HepG2 (cell line): ENCODE measurements around the gene CDCP2. TPM values are rescaled to one million over a fixed set of nuclear protein-coding genes. Genes with fewer than 3 reads are reported as not detected.

Experiments
- BCL6 ChIP-seq: IDR thresholded peaks from 2 replicates; pipeline ENCODE4 v1.6.1; 2016; ENCODE audit warnings: missing genetic modification reagents, missing compliant biosample characterization
- HDAC6 ChIP-seq: fragments of 200-600 bp; sonication (generic); IDR thresholded peaks from 2 replicates; pipeline ENCODE4 v1.7.0; 2017; ENCODE audit warnings: mild to moderate bottlenecking, antibody characterized with exemption, low read length, low read depth
- KDM4B ChIP-seq: sonication (generic); formaldehyde crosslinking; IDR thresholded peaks from 2 replicates; pipeline ENCODE4 v1.4.0; 2020; ENCODE audit warnings: missing genetic modification reagents
- MATR3 ChIP-seq: sonication (generic); formaldehyde crosslinking; IDR thresholded peaks from 2 replicates; pipeline ENCODE4 v1.4.0; 2020; ENCODE audit warnings: missing genetic modification reagents
- MTA3 ChIP-seq: sonication (generic); formaldehyde crosslinking; IDR thresholded peaks from 2 replicates; pipeline ENCODE4 v1.4.0; 2020; ENCODE audit warnings: missing genetic modification reagents
- RFXANK ChIP-seq: IDR thresholded peaks from 2 replicates; pipeline ENCODE4 v1.6.1; 2016
- SAP130 ChIP-seq: IDR thresholded peaks from 2 replicates; pipeline ENCODE4 v1.6.1; 2016; ENCODE audit warnings: low read depth
- YEATS4 ChIP-seq: sonication (generic); formaldehyde crosslinking; IDR thresholded peaks from 2 replicates; pipeline ENCODE4 v1.4.0; 2020; ENCODE audit warnings: missing genetic modification reagents, borderline replicate concordance
- ZBTB7B ChIP-seq: sonication (generic); formaldehyde crosslinking; IDR thresholded peaks from 2 replicates; pipeline ENCODE4 v1.4.0; 2020; ENCODE audit warnings: missing genetic modification reagents
- ZNF10 ChIP-seq: sonication (generic); formaldehyde crosslinking; IDR thresholded peaks from 2 replicates; pipeline ENCODE4 v1.4.0; 2020; ENCODE audit warnings: mild to moderate bottlenecking, low read depth, missing genetic modification reagents, borderline replicate concordance
- ZNF260 ChIP-seq: sonication (generic); formaldehyde crosslinking; IDR thresholded peaks from 2 replicates; pipeline ENCODE4 v1.4.0; 2020; ENCODE audit warnings: missing genetic modification reagents, low read depth, mild to moderate bottlenecking, borderline replicate concordance
- ZNF589 ChIP-seq: sonication (generic); formaldehyde crosslinking; conservative IDR thresholded peaks from 2 replicates; pipeline ENCODE4 v1.8.0; 2022; ENCODE audit warnings: mild to moderate bottlenecking, moderate library complexity, missing genetic modification reagents
- ZNF747 ChIP-seq: sonication (generic); formaldehyde crosslinking; IDR thresholded peaks from 2 replicates; pipeline ENCODE4 v1.8.1; 2023; ENCODE audit warnings: missing genetic modification reagents, mild to moderate bottlenecking, borderline replicate concordance
- ZNF777 ChIP-seq: sonication (generic); formaldehyde crosslinking; IDR thresholded peaks from 2 replicates; pipeline ENCODE4 v1.4.0; 2020; ENCODE audit warnings: missing genetic modification reagents
- polyA plus RNA-seq, 8 experiments: library from polyadenylated mRNA; depleted of rRNA in 3 of 8; stranded (reverse) in 7 of 8; unstranded in 1 of 8; fragments of >200 nt; fragmentation: Illumina TruSeq in 4 of 8; extraction: Trizol in 4 of 8; gene quantifications; 2 replicates each; pipeline versions ENCODE4 v1.2.1 to v1.2.3, GENCODE V29; 2011 to 2016; ENCODE audit warnings: low read depth in 4 of 8, missing spikeins in 1 of 8, mixed read lengths in 1 of 8; ENCODE audit not compliant: insufficient read depth in 1 of 8
- total RNA-seq, 5 experiments: library from RNA; depleted of rRNA; stranded (reverse); fragments of >200 nt; fragmentation: Illumina TruSeq; extraction: Trizol; gene quantifications; 2 replicates each; pipeline ENCODE4 v1.2.3, GENCODE V29; 2016; ENCODE audit warnings: low read depth in 1 of 5
- TF ChIP-seq, protein P1 (sequence below): sonication (generic); formaldehyde crosslinking; IDR thresholded peaks from 2 replicates; pipeline ENCODE4 v1.4.0; 2020; ENCODE audit warnings: missing genetic modification reagents
- TF ChIP-seq, protein P2 (sequence below): sonication (generic); formaldehyde crosslinking; conservative IDR thresholded peaks from 2 replicates; pipeline ENCODE4 v1.4.0; 2020; ENCODE audit warnings: missing genetic modification reagents
- TF ChIP-seq, protein P3 (sequence below): sonication (generic); formaldehyde crosslinking; IDR thresholded peaks from 2 replicates; pipeline ENCODE4 v1.8.0; 2022; ENCODE audit warnings: low read depth, missing genetic modification reagents
- TF ChIP-seq, protein P4 (sequence below): IDR thresholded peaks from 2 replicates; pipeline ENCODE4 v1.6.1; 2016; ENCODE audit warnings: low read depth, control low read depth
- TF ChIP-seq, protein P5 (sequence below): sonication (generic); formaldehyde crosslinking; IDR thresholded peaks from 2 replicates; pipeline ENCODE4 v1.5.0; 2020; ENCODE audit warnings: missing genetic modification reagents

The CDCP2 gene
- total and polyA plus RNA-seq, 2 of the 13 experiments (the other 11 are each of a cell fraction or from before 2014, with no cell fraction given), result not detected

DNA sequence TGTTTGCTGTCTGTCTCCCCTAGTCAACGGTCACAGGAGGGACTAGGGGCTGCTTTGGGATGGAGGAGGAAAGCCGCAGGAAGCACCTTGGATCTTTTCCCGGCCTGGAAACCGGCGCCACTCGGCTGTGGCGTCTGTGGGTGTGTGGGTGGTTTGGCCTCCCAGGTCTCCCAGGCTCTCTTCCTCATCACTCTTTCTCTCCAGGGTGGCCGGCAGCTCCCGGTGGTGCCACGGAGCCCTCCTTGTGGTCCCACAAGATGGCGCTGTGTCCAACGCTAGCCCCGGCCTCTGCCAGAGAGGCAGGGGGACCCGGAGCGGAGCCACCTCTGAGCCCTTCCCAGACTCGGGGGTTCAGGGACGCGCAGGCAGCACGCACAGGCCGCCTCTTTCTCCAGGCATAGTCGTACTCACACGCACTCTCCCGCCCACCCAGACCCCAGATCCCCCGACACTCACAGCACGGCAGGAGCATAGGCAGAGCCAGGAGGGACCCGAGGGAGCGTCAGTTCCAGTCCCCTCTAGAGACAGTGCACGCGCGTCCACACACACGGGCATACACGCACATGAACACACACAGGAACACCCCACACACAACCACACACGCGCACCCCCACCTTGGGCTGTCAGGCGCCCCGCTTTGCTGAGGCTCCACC lies 31.2 kb downstream of the CDCP2 start (continued):
- TF ChIP-seq, protein P1, sequence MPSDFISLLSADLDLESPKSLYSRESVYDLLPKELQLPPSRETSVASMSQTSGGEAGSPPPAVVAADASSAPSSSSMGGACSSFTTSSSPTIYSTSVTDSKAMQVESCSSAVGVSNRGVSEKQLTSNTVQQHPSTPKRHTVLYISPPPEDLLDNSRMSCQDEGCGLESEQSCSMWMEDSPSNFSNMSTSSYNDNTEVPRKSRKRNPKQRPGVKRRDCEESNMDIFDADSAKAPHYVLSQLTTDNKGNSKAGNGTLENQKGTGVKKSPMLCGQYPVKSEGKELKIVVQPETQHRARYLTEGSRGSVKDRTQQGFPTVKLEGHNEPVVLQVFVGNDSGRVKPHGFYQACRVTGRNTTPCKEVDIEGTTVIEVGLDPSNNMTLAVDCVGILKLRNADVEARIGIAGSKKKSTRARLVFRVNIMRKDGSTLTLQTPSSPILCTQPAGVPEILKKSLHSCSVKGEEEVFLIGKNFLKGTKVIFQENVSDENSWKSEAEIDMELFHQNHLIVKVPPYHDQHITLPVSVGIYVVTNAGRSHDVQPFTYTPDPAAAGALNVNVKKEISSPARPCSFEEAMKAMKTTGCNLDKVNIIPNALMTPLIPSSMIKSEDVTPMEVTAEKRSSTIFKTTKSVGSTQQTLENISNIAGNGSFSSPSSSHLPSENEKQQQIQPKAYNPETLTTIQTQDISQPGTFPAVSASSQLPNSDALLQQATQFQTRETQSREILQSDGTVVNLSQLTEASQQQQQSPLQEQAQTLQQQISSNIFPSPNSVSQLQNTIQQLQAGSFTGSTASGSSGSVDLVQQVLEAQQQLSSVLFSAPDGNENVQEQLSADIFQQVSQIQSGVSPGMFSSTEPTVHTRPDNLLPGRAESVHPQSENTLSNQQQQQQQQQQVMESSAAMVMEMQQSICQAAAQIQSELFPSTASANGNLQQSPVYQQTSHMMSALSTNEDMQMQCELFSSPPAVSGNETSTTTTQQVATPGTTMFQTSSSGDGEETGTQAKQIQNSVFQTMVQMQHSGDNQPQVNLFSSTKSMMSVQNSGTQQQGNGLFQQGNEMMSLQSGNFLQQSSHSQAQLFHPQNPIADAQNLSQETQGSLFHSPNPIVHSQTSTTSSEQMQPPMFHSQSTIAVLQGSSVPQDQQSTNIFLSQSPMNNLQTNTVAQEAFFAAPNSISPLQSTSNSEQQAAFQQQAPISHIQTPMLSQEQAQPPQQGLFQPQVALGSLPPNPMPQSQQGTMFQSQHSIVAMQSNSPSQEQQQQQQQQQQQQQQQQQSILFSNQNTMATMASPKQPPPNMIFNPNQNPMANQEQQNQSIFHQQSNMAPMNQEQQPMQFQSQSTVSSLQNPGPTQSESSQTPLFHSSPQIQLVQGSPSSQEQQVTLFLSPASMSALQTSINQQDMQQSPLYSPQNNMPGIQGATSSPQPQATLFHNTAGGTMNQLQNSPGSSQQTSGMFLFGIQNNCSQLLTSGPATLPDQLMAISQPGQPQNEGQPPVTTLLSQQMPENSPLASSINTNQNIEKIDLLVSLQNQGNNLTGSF, result no peak
- TF ChIP-seq, protein P2, sequence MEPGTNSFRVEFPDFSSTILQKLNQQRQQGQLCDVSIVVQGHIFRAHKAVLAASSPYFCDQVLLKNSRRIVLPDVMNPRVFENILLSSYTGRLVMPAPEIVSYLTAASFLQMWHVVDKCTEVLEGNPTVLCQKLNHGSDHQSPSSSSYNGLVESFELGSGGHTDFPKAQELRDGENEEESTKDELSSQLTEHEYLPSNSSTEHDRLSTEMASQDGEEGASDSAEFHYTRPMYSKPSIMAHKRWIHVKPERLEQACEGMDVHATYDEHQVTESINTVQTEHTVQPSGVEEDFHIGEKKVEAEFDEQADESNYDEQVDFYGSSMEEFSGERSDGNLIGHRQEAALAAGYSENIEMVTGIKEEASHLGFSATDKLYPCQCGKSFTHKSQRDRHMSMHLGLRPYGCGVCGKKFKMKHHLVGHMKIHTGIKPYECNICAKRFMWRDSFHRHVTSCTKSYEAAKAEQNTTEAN (CRISPR knock-in tag), result no peak
- TF ChIP-seq KDM4B (CRISPR knock-in tag), result no peak
- TF ChIP-seq, protein P3, sequence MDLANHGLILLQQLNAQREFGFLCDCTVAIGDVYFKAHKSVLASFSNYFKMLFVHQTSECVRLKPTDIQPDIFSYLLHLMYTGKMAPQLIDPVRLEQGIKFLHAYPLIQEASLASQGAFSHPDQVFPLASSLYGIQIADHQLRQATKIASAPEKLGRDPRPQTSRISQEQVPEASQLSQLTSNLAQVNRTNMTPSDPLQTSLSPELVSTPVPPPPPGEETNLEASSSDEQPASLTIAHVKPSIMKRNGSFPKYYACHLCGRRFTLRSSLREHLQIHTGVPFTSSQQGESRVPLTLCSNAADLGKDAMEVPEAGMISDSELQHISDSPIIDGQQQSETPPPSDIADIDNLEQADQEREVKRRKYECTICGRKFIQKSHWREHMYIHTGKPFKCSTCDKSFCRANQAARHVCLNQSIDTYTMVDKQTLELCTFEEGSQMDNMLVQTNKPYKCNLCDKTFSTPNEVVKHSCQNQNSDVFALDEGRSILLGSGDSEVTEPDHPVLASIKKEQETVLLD, result no peak
- TF ChIP-seq ZNF589 (CRISPR knock-in tag), result no peak
- no peak for TF ChIP-seq MTA3
- TF ChIP-seq, protein P4, sequence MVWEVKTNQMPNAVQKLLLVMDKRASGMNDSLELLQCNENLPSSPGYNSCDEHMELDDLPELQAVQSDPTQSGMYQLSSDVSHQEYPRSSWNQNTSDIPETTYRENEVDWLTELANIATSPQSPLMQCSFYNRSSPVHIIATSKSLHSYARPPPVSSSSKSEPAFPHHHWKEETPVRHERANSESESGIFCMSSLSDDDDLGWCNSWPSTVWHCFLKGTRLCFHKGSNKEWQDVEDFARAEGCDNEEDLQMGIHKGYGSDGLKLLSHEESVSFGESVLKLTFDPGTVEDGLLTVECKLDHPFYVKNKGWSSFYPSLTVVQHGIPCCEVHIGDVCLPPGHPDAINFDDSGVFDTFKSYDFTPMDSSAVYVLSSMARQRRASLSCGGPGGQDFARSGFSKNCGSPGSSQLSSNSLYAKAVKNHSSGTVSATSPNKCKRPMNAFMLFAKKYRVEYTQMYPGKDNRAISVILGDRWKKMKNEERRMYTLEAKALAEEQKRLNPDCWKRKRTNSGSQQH, result no peak
- TF ChIP-seq RFXANK (CRISPR knock-in tag), result no peak
- peak; percentile 37; the same call in 1 of the 2 replicates for TF ChIP-seq SAP130 (CRISPR knock-in tag)
- no peak for TF ChIP-seq YEATS4
- no peak for TF ChIP-seq ZNF10
- no peak; the same call in 1 of the 2 replicates for TF ChIP-seq ZNF777 (CRISPR knock-in tag)
- peak; percentile 83 for TF ChIP-seq ZBTB7B
- no peak for TF ChIP-seq ZNF260 (CRISPR knock-in tag)
- TF ChIP-seq, protein P5, sequence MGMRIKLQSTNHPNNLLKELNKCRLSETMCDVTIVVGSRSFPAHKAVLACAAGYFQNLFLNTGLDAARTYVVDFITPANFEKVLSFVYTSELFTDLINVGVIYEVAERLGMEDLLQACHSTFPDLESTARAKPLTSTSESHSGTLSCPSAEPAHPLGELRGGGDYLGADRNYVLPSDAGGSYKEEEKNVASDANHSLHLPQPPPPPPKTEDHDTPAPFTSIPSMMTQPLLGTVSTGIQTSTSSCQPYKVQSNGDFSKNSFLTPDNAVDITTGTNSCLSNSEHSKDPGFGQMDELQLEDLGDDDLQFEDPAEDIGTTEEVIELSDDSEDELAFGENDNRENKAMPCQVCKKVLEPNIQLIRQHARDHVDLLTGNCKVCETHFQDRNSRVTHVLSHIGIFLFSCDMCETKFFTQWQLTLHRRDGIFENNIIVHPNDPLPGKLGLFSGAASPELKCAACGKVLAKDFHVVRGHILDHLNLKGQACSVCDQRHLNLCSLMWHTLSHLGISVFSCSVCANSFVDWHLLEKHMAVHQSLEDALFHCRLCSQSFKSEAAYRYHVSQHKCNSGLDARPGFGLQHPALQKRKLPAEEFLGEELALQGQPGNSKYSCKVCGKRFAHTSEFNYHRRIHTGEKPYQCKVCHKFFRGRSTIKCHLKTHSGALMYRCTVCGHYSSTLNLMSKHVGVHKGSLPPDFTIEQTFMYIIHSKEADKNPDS, result no peak
- TF ChIP-seq MATR3 (CRISPR knock-in tag), result no peak
- no peak for TF ChIP-seq BCL6 (CRISPR knock-in tag)
- no peak for TF ChIP-seq HDAC6
- no peak for TF ChIP-seq ZNF747
